GM19043 (cell line): ENCODE measurements around the gene MEIS1.

ENCODE experiments used
- ATAC-seq: cut with Tn5 transposase; IDR thresholded peaks from one replicate; pipeline ENCODE4 v1.9.1; 2021; ENCODE audit warnings: low read depth; ENCODE audit not compliant: unreplicated experiment

Gene MEIS1

DNA sequence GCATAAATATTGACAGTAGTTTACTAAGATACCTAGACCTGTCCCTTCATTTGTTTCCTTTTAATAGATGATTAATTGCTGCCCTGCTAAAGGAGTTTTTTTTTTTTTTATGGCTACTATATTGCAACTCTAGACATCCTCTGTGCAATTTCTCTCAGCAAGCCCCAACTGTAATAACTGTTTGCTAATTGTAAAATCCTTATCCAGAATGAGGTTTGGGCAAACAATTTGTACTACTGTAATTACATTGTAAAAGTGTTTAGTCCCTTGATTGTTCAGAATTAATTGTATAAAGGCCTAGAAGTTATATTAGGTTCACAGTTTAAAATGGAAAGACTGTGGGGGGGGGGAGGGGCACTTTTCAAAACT lies 3.7 kb upstream of the MEIS1 start:
- ATAC-seq: no peak

DNA sequence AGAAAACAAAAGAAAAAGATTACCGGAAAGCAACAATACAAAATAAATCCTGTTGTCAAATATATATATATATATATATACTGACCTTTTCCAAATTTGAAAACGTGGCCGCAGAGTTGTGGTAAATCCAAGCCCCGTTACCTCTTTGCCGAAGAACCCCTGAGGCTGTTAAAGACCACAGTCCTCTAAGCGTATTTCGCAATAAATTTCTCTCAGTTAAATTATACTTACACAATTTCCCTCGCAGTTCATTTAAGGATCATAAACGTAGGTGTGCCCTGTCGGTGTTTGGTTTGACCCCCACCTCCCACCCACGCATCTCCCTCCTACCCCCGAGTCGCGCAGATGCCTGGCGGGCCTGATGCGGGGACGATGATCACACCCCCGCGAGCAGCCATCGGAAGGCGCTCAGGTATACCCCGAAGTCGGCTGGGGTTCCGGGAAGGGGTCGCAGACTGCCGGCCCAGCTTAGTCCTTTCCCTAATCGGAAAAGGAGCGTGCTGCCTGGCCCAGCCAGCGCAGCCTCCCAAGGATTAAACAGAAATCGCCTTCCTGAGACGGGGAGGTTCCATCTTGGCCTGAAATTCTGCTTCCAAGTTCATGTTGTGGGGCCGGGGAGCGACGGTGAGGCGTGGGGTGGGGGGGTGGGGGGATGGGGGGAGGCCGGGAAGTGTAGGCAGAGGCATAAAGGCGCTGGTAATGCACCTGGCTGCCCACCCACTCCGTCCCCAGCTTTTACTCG lies 2.9 kb upstream of the MEIS1 start:
- no peak for ATAC-seq

DNA sequence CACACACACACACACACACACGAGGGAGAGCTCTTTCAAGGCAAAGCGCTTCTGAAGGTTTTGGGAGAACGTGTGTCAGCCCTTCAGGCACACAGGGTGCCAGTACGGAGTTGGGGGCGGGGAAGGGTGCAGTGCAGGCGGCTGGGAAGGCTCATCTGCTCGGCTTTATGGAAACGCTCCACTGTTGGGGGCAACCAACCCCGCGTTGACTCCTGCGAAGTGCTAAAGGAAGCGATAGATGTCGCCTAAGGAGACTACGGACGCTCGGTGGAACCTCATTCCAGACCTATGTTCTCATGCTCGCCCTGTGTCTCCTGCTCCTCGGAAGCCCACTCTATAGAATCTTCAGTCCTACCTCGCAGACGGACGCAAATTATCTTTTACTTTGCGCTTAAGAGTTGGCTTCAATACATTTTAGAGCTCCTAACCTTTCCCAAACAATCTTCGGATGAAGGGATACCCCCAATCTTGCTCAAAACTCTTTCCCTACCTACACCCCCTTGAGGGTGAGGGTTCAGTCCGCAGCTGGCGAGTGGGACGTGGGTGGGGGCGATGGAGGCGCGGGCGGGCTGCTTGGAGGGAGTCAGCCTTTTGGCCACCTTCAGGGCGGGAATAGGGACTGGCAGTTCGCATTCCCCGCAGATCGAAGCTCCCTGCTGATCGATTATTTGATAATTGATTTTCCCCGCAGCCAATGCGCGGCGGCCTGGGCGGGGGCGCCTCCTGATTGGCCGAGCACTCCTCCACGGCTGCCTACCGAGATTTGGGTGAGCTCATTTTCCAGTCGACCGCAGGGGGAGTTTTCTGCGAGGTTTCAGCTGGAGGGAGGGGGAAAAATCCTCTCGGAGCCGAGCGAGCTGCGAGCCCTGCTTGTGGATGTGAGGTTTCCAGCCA lies 1.9 kb upstream of the MEIS1 start:
- ATAC-seq: no peak

DNA sequence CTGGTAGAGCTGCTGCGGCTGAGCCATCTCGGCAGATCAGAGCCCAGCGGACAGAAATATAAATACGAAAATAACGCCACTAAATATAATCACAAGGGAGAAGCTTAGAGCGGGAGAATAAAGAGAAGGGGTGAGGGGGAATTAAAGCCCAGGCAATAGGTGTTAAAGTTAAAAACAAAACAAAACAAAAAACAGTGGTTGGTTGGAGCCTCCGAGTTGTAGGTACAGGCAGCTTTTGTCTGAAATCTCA lies 1.3 kb upstream of the MEIS1 start:
- ATAC-seq: no peak

DNA sequence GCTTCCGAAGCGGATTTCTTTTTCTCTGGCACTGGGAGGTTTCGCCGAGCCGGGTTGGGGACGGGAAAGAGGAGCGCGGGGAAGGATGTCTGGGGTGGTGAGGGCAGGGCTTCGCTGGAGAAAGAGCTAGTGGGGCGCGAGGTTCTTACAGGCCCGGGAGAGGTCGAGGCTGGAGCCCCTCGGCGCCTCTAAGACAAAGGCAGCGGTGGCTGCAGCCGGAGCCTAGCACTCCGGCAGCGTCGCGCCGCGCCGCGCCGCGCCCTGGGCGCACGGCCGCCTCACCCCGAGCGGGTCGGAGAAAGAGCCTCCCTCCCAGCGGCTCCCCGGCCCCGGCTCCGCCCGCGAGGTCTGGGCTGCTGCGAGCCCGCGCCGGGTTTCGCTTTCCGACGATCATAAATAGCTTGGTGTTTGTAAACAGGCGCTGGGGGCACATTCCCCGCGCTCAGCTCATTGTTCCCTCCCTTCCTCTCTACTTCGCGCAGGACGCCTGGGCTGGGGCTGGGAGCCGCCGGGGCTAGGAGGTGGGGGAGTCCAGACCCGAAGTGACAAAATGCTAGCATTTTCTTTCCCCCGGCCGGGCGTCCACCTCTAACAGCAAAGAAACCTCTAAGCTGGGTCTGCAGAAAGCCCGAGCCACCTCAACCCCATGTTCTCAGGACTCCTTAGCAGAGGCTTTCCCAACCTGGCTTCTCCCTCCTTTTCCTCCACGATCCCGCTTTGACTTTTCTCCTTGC lies 813 bp upstream of the MEIS1 start:
- ATAC-seq: no peak

DNA sequence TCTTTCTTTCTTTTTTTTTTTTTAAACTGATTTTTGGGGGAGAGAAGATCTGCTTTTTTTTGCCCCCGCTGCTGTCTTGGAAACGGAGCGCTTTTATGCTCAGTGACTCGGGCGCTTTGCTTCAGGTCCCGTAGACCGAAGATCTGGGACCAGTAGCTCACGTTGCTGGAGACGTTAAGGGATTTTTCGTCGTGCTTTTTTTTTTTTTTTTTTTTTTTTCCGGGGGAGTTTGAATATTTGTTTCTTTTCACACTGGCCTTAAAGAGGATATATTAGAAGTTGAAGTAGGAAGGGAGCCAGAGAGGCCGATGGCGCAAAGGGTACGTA lies 587 bp downstream of the MEIS1 start:
- ATAC-seq: no peak

DNA sequence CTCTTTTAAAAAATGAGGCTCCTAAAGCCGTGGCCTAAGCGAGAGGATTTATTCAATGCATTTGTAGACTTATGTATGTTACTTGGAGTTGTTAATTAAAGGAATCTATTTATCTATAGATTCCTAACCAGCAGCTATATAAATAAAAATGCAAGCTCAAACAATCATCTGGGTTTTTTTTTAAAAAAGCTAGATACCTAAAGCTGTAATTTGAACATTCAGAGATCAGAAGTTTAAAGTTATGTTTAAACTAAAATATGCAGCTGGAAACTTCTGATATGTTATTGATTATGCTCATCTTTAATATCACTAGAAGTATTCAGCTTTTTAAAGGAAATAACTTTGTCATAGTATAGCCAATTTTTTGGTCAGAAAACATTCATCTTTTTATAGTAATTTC lies 1.0 kb downstream of the MEIS1 start:
- no peak for ATAC-seq

DNA sequence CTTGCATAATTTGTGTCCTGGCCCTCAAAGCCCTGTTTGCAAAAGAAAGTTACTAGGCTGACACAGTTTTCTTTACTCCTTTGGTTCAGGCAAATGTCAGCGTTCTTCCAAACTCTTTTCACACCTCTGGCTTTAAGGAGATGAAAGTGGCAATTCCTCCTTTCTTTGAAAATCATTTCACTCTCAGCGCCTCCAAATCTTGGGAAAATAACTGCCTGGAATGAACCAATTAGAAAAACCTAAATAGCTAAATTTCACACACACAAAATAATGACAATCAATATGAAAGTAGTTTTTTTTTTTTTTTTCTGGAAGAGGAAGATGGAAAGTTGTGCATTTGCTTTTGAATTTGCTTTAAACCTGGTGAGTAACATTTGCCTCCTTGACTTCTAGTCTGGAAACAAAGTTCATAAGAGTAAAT lies 1.7 kb downstream of the MEIS1 start:
- no peak for ATAC-seq

DNA sequence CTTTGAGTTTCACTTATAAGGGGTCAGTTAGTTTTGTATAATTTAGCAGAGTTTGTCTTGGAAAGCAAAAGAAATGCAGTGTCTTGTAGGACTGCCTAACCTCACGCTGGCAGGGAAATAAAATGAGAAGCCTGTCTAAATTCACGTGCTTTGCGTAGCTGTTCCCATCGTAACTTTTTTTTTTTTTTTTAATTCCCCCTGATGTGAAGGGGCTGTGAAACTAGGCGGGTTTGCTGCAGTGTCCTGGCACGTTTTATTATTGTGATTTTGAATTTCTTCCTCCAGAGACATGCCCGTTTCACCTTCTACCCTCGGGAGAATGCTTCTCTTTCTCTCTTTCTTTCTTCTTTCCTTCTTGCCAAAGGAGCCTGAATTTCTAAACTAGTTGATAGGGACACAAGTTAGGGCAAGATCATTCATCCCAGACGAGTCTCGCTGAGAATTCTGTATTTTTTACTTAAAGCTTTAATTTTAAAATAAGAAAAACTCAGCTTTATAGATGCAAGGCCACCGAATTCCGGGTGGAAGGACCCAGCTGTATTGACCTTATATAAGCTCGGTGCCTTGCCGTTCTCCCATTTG lies 2.3 kb downstream of the MEIS1 start:
- ATAC-seq: no peak

DNA sequence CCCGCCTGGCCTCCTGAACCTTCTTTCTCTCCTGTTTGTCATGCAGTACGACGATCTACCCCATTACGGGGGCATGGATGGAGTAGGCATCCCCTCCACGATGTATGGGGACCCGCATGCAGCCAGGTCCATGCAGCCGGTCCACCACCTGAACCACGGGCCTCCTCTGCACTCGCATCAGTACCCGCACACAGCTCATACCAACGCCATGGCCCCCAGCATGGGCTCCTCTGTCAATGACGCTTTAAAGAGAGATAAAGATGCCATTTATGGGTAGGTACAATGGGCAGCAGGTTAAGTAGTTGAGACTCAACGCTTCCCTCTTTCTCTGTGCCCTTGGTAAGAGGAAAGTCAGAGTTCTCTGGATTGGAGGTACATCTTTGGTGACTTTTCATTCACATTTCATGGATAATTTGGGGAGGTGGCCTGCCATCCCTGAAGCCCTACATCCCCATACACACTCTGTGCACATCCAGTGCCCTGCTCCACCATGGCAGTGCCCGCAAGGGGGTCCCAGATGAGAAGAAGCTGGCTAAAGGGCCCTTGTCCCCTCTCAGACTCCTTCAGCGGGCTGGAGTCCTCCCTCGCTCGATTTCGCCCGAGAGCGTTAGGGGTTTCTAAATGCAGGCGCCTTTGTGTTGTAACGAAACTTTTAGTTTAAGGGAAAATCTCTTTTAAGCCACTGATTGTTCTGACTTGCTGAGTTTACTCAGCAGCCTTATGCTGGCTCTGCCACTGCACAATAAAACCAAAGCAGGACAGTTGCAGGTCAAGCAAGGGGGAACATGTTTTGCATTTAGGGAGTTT lies 3.0 kb downstream of the MEIS1 start:
- no peak for ATAC-seq

DNA sequence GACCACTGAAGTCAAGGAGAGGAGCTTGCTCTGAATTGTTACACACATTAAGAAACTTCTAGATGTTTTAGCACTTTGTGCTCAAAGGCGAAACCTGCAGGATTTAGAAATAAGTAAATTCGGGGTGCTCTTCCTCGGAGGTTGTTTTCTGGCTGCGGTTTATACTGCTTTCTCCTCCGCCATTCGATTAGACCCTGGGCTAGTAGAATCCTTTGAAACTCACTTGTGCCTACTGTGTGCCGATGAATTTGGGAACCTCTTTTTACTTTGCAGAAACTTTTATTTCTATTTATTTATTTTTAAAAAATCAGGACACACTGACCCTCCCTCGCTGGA lies 3.5 kb downstream of the MEIS1 start:
- ATAC-seq: no peak

DNA sequence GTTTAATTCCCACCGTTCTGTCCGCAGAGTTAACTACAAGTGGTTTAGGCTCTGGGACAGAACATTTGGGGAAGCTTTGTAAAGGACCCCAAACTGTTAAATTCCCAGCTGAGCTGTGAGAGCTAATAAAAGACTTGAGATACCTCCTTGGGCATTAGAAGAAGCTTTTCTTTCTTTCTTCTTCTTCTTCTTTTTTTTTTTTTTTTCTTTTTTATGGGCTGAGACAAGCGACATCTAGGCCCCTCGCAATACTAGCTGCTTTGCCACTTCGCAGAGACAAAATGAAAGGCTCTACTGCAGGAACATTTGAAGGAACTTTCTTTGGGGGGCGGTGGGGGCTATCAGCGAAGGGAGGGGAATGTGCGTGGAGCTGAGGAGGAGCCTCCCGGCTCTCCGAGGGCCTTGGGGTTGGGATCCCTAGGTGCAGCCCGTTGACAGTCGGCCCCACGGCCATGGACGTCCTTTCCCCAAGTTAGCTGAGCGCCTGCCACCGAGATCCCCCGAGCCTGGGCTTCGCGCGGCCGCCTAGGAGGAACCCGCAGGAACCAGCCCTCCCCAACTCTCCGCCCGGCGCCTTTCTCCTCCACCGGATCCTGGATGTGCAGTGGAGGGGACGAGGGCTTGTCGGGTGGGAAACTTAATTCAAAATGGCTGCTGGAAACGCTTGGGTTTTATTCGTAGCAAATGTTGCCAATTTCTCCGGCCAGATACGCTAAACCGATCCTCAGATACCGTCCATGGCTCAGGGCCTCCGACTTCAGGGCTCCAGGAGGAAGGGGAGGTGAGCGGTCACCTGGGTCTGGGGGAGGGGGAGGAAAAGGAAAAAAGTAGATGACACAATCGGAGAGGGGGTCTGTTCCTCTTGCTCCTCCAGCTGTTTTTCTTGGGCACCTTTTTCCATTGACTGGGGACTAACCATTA lies 4.2 kb downstream of the MEIS1 start:
- no peak for ATAC-seq

DNA sequence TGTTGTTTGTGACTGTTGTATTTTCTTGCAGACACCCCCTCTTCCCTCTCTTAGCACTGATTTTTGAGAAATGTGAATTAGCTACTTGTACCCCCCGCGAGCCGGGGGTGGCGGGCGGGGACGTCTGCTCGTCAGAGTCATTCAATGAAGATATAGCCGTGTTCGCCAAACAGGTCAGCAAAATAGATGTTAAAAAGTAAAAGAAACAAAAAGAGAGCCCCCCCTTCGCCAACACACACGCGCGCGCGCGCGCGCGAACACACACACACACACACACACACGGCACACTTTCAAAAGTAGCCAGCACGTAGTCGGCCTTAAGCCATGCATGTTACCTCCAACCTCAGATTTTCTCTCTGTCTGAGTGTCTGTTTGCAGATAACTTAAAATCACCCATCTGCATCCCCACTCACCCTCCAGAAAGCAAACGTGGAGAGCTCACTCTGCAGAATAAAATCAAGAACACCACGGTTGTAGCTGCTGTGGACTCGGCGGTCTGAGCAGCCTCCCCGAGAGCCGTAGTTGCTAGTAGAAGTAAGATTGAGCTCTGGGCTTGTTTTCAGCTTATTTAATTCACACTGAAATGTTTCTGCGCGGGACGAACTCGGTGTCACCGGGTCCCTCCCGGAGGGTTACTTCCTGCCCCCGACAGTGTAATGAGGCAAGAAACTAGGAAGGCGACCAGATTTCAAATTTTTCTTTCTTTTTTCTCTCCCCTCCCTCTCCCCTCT lies 5.1 kb downstream of the MEIS1 start:
- ATAC-seq: no peak

DNA sequence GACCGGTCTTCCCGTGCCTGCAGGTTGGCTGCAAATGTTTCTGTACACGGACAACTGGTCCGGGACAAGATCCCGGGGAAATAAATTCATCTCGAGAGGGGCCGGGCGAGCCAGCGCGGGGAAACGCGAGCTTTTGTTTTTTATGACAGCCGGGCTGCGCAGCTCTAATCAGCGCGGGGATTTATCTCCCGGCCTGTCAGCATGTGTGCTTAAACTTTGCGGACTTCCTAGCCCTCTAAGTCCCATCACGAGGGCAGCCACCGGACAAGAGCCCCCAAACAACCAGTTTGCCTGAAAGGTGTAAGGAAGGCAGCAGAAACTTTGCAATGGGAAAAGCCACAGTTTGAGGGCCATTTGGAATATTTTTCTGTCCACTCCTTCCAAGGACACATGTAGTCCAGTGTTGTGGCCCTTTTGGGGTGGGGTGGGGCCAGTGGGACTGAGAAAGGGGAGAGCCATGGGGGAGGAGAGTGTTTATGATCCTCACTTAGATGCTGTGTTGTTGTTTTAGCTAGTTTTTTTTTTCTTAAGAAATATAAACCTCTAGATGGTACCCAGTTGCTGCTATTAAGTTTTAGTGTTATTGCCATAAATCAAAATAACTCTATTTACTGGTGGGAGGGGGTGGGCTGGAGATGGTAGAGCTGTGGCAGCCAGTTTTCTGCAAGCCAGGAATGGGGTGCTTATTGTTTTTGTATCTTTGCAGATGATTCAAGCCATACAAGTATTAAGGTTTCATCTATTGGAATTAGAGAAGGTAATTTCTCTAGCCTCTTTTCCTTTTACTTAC lies 6.0 kb downstream of the MEIS1 start:
- ATAC-seq: no peak

DNA sequence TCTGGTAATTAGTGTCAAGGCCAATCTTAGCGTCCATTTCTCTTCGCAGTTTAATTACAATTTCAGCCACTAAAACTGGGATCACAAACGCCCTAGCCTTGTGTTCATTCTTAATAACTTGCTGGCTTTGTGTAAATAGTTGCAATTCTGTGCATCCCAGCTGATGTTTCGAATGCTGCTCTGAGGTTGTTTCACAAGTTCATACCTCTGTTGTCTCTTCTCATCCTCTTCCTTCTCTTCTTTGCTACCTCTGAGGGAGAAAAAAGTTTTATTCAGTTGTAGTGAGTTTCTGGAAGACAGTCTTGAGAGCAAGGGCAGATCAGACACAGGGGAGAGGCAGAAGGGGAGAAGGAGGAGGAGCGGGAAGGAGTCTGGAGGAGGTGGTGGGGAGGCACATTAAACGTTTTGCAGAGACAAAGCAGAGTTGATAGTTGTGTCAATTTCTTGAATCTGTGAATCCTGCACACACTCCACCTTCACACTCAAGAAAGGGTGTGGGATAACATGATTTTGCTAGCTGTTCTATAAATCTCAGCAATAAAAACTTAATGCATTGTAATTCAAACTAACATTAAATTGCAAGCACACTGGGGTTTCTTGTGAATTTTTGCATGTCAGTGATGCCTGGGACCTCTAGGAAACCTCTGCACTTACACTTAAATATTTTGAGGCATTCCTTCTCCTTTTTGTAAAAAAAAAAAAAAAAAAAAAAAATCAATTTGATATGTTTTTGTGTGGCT lies 6.8 kb downstream of the MEIS1 start:
- no peak for ATAC-seq

DNA sequence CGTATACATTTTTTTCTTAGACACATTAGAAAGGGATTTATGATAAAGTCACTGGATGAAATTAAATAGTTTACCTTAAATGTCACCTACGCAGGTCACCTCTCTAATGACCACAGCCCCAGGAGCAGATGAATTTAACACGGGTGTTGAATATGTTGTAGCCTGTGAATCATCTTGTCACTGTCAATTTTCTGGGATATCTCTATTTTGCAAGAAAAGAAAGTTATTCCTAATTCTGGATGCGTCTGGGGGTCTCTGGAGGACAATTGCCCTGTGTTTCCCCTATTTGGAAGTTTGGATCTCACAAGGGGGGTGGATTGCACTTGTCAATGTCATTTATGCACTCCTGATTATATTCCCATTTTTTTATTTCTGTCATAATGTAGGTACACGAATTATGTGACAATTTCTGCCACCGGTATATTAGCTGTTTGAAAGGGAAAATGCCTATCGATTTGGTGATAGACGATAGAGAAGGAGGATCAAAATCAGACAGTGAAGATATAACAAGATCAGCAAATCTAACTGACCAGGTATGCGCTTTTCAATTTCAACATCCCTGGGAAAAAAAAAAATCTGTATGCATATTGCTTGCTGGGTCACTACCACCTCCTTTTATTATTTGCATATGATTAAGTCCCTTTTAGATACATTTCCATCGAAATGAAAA lies 7.7 kb downstream of the MEIS1 start:
- ATAC-seq: no peak
